GM06990 (cell line): ENCODE results near the gene SLC35F3.
A peak's percentile ranks its signal among the peaks of the same experiment; 100 is the strongest.

ENCODE experiments used
- DNase-seq: peaks from one replicate; pipeline ENCODE4 v3.0.0-alpha.2; 2011; ENCODE audit not compliant: insufficient read length; ENCODE audit errors: extremely low read depth
- H3K27me3 ChIP-seq: replicated peaks from 2 replicates; pipeline ENCODE4 v1.6.0; 2011; ENCODE audit warnings: low read length; ENCODE audit not compliant: control insufficient read depth, insufficient read depth
- H3K36me3 ChIP-seq: 2 replicates; pipeline ENCODE4 v1.5.1; 2011; ENCODE audit warnings: low read length; ENCODE audit not compliant: control insufficient read depth, insufficient read depth
- H3K4me3 ChIP-seq: replicated peaks from 2 replicates; pipeline ENCODE4 v1.5.1; 2011; ENCODE audit warnings: low read depth, mild to moderate bottlenecking, control low read depth, low read length
- TF ChIP-seq, protein P1 (sequence below): IDR thresholded peaks from 2 replicates; pipeline ENCODE4 v1.5.1; 2011; ENCODE audit warnings: low read length, control low read depth, mild to moderate bottlenecking, inconsistent platforms; ENCODE audit not compliant: insufficient read depth, poor library complexity, severe bottlenecking

Gene SLC35F3

GRCh38 chr1:234264832-234265231, 360.4 kb downstream of the SLC35F3 start:
- H3K4me3 ChIP-seq, result no peak overlapping the region

GRCh38 chr1:234265321-234265720, 360.8 kb downstream of the SLC35F3 start:
- Histone ChIP-seq H3K4me3 (no peak overlapping the region), H3K27me3 (no peaks in the 10 kb centered on the region), H3K36me3 (no peaks in the 10 kb centered on the region)
- no peak for DNase-seq
- TF ChIP-seq, protein P1, sequence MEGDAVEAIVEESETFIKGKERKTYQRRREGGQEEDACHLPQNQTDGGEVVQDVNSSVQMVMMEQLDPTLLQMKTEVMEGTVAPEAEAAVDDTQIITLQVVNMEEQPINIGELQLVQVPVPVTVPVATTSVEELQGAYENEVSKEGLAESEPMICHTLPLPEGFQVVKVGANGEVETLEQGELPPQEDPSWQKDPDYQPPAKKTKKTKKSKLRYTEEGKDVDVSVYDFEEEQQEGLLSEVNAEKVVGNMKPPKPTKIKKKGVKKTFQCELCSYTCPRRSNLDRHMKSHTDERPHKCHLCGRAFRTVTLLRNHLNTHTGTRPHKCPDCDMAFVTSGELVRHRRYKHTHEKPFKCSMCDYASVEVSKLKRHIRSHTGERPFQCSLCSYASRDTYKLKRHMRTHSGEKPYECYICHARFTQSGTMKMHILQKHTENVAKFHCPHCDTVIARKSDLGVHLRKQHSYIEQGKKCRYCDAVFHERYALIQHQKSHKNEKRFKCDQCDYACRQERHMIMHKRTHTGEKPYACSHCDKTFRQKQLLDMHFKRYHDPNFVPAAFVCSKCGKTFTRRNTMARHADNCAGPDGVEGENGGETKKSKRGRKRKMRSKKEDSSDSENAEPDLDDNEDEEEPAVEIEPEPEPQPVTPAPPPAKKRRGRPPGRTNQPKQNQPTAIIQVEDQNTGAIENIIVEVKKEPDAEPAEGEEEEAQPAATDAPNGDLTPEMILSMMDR, result no peak

More at GRCh38 chr1:234264832-234265231, 360.4 kb downstream of the SLC35F3 start:
- no peak for DNase-seq
- Histone ChIP-seq H3K36me3 (no peaks in the 10 kb centered on the region), H3K27me3 (no peaks in the 10 kb centered on the region)
- TF ChIP-seq, protein P1, result no peak

DNA sequence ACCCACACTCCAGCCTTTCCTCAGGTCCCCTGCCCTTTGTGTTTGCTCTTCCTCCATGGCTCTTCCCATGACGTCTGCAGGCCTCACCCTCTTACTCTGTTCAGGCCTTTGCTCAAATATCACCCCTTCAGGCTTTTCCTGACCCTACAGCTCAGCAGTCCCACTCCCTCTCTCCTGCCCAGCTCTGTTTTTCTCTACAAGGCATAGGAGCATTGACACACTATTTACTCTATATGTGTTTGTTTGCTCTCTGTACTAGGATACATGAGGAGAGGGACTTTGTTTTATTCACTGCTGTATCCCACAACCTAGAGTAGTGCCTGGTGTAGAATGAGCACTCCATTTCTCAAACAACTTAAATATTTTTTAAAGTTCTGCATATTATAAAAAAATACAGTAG, 361.4 kb downstream of the SLC35F3 start:
- TF ChIP-seq, protein P1, result no peak
- no peak for DNase-seq
- H3K27me3 ChIP-seq, result no peaks in the 10 kb centered on the region
- no peak overlapping the region for H3K4me3 ChIP-seq
- no peaks in the 10 kb centered on the region for H3K36me3 ChIP-seq

GRCh38 chr1:234270093-234270492, 365.6 kb downstream of the SLC35F3 start:
- Histone ChIP-seq H3K36me3 (no peaks in the 10 kb centered on the region), H3K4me3 (no peak overlapping the region), H3K27me3 (no peaks in the 10 kb centered on the region)
- DNase-seq, result no peak
- TF ChIP-seq, protein P1, result no peak

DNA sequence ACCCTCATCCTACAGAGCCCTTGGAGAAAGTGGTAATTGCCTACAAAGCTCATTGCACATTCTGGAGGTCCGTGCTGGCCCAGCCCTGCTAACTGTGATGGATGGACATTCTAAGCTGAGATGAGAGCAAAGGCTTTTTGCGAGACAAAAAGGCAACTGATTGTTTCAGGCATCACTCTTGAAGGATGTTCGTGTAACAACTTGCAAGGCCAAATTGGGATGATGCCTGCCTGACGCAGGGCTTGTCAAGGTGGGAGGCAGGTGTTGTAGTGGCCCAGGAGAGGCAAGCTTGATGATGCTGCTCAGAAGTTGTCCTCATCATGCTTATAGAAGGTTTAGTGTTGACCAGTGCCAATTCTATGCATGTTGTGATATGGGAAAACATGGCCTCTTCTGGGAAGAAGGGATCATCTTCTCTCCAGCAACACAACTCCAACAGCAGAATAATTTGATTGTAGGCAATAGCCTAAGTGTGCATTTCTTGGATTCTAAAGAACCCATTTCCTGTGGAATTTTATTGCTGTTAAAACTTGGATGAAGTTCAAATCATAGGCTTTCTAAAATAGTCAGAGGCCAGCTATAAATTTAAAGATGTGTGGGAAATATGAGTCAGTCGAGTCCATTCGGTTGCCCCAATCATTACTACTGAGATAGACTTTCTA, 366.2 kb downstream of the SLC35F3 start:
- no peaks in the 10 kb centered on the region for H3K27me3 ChIP-seq
- TF ChIP-seq, protein P1, result no peak
- DNase-seq, result no peak
- no peaks in the 10 kb centered on the region for H3K36me3 ChIP-seq
- no peak overlapping the region for H3K4me3 ChIP-seq

DNA sequence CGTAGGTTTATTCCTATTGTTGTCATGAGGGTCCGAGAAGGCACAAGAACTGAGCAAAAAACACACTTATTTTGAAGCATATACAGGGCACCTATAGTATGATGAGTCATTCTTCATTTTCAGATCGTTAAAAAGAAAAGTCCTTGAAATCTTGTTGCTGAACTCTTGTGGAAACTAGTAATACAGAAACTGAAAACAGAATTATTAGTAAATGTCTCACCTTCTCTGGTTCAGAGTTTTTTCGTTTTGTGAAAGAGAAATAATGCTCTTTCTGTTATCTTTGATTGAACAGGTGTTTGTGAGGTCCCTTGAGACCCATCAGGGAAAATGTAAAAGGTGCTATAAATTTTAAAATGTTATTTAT, 366.7 kb downstream of the SLC35F3 start:
- H3K4me3 ChIP-seq, result no peak overlapping the region
- H3K27me3 ChIP-seq, result no peaks in the 10 kb centered on the region
- TF ChIP-seq, protein P1, result no peak
- no peaks in the 10 kb centered on the region for H3K36me3 ChIP-seq
- DNase-seq, result peak; percentile 72
